HEK293T (cell line): Measurements from ENCODE around the gene CHRD.

Experiments
- ARNT ChIP-seq: fragments of 450-650 bp; IDR thresholded peaks from 2 replicates; pipeline ENCODE4 v1.6.1; 2017; ENCODE audit warnings: mild to moderate bottlenecking
- BHLHE40 ChIP-seq: fragments of 450-650 bp; IDR thresholded peaks from 2 replicates; pipeline ENCODE4 v1.6.1; 2016; ENCODE audit warnings: mild to moderate bottlenecking, moderate library complexity, borderline replicate concordance
- CTBP1 ChIP-seq: fragments of 450-650 bp; IDR thresholded peaks from 2 replicates; pipeline ENCODE4 v1.6.1; 2016; ENCODE audit warnings: borderline replicate concordance
- ELF4 ChIP-seq: fragments of 450-650 bp; IDR thresholded peaks from 2 replicates; pipeline ENCODE4 v1.6.1; 2017; ENCODE audit warnings: antibody characterized with exemption
- FOXK2 ChIP-seq: fragments of 450-650 bp; IDR thresholded peaks from 2 replicates; pipeline ENCODE4 v1.6.1; 2016; ENCODE audit warnings: mild to moderate bottlenecking
- L3MBTL2 ChIP-seq: fragments of 450-650 bp; conservative IDR thresholded peaks from 2 replicates; pipeline ENCODE4 v1.6.1; 2016; ENCODE audit warnings: mild to moderate bottlenecking
- LEF1 ChIP-seq: fragments of 450-650 bp; IDR thresholded peaks from 2 replicates; pipeline ENCODE4 v1.6.1; 2017; ENCODE audit warnings: mild to moderate bottlenecking, borderline replicate concordance
- NFRKB ChIP-seq: fragments of 450-650 bp; IDR thresholded peaks from 2 replicates; pipeline ENCODE4 v1.6.1; 2016; ENCODE audit warnings: mild to moderate bottlenecking, moderate library complexity
- SP1 ChIP-seq: fragments of 450-650 bp; IDR thresholded peaks from 2 replicates; pipeline ENCODE4 v1.6.1; 2017
- SUZ12 ChIP-seq: fragments of 450-650 bp; IDR thresholded peaks from 2 replicates; pipeline ENCODE4 v1.6.1; 2016; ENCODE audit warnings: mild to moderate bottlenecking
- TARDBP ChIP-seq: fragments of 450-650 bp; IDR thresholded peaks from 2 replicates; pipeline ENCODE4 v1.6.1; 2016

- TF ChIP-seq SUZ12: no peak
- TF ChIP-seq ELF4: no peak
- no peak for TF ChIP-seq FOXK2
- no peak for TF ChIP-seq TARDBP
- no peak for TF ChIP-seq SP1
- no peak for TF ChIP-seq NFRKB
- TF ChIP-seq L3MBTL2: no peak
- no peak for TF ChIP-seq BHLHE40
- no peak for TF ChIP-seq LEF1
- TF ChIP-seq ARNT: no peak
- TF ChIP-seq CTBP1: no peak
Measured at GRCh38 chr3:184355261-184356040, 24.4 kb upstream of the CHRD start.
